ENCODE measurements around the gene KCNJ12. TPM values are rescaled to one million over a fixed set of nuclear protein-coding genes. Genes with fewer than 3 reads are reported as not detected.
"Not testable (repeated sequence)": the region's sequence is repeated elsewhere in the genome, so short reads cannot be mapped to it uniquely, and the experiment has no call there.

KCNJ12 gene
- total RNA-seq, 2 donors from 2014 or later: 0.82 to 2.2 TPM

GRCh38 chr17:21421421-21422310 is 45.5 kb downstream of the KCNJ12 start:
- H3K9me3 ChIP-seq; DNase-seq; H3K4me3 ChIP-seq; intact Hi-C loops (cut with DNase I); H3K4me1 ChIP-seq; H3K9ac ChIP-seq (ENCODE audit: low read depth in 2 of 2, low read length in 2 of 2); H3K27me3 ChIP-seq; H3K36me3 ChIP-seq; H3K27ac ChIP-seq: not testable (repeated sequence)

- intact Hi-C loops (cut with DNase I); H3K27ac ChIP-seq; H3K9me3 ChIP-seq; H3K36me3 ChIP-seq; H3K4me3 ChIP-seq; DNase-seq; H3K9ac ChIP-seq (ENCODE audit: low read depth in 2 of 2, low read length in 2 of 2); H3K27me3 ChIP-seq; H3K4me1 ChIP-seq: not testable (repeated sequence)
Measured at GRCh38 chr17:21422311-21423189, 46.4 kb downstream of the KCNJ12 start.

GRCh38 chr17:21423190-21423493 is 47.0 kb downstream of the KCNJ12 start:
- H3K9me3 ChIP-seq; H3K4me3 ChIP-seq; H3K27ac ChIP-seq; intact Hi-C loops (cut with DNase I); H3K4me1 ChIP-seq; H3K9ac ChIP-seq (ENCODE audit: low read depth in 2 of 2, low read length in 2 of 2); H3K36me3 ChIP-seq; DNase-seq; H3K27me3 ChIP-seq: not testable (repeated sequence)

GRCh38 chr17:21424697-21425096 is 48.5 kb downstream of the KCNJ12 start:
- H3K36me3 ChIP-seq; H3K4me1 ChIP-seq; H3K27me3 ChIP-seq; intact Hi-C loops (cut with DNase I); H3K9ac ChIP-seq (ENCODE audit: low read depth in 2 of 2, low read length in 2 of 2); DNase-seq; H3K9me3 ChIP-seq; H3K27ac ChIP-seq; H3K4me3 ChIP-seq: not testable (repeated sequence)

- Histone ChIP-seq H3K27me3 (no peaks in the 10 kb centered on the region), H3K4me1 (no peaks in the 10 kb centered on the region), H3K9ac (ENCODE audit: low read depth in 2 of 2, low read length in 2 of 2) (no peak overlapping the region), H3K4me3 (no peak overlapping the region), H3K36me3 (no peaks in the 10 kb centered on the region), H3K27ac (no peak overlapping the region), H3K9me3 (no peaks in the 10 kb centered on the region)
- intact Hi-C loops (cut with DNase I): no loop called here
- no peak for DNase-seq
- TF ChIP-seq CTCF (IDR thresholded peaks at IDR 0.05): no peak
Measured at GRCh38 chr17:21425321-21425720, 49.2 kb downstream of the KCNJ12 start.

GRCh38 chr17:21425736-21426135 is 49.6 kb downstream of the KCNJ12 start:
- intact Hi-C loops (cut with DNase I): no loop called here
- Histone ChIP-seq H3K4me1 (no peaks in the 10 kb centered on the region), H3K27ac (no peak overlapping the region), H3K4me3 (no peak overlapping the region), H3K9ac (ENCODE audit: low read depth in 2 of 2, low read length in 2 of 2) (no peak overlapping the region), H3K9me3 (no peaks in the 10 kb centered on the region), H3K27me3 (no peaks in the 10 kb centered on the region), H3K36me3 (no peaks in the 10 kb centered on the region)
- no peak for DNase-seq
- no peak for TF ChIP-seq CTCF (IDR thresholded peaks at IDR 0.05)

- H3K36me3 ChIP-seq; H3K27me3 ChIP-seq; DNase-seq; H3K27ac ChIP-seq; H3K4me1 ChIP-seq; intact Hi-C loops (cut with DNase I); H3K9ac ChIP-seq (ENCODE audit: low read depth in 2 of 2, low read length in 2 of 2); H3K9me3 ChIP-seq; H3K4me3 ChIP-seq: not testable (repeated sequence)
Measured at GRCh38 chr17:21426246-21426645, 50.1 kb downstream of the KCNJ12 start.

- intact Hi-C loops (cut with DNase I); H3K27ac ChIP-seq; H3K9me3 ChIP-seq; H3K4me3 ChIP-seq; H3K4me1 ChIP-seq; H3K9ac ChIP-seq (ENCODE audit: low read depth in 2 of 2, low read length in 2 of 2); H3K27me3 ChIP-seq; H3K36me3 ChIP-seq; DNase-seq: not testable (repeated sequence)
Measured at GRCh38 chr17:21426876-21427275, 50.7 kb downstream of the KCNJ12 start.

- H3K36me3 ChIP-seq; intact Hi-C loops (cut with DNase I); H3K27me3 ChIP-seq; H3K9ac ChIP-seq (ENCODE audit: low read depth in 2 of 2, low read length in 2 of 2); H3K27ac ChIP-seq; H3K4me3 ChIP-seq; DNase-seq; H3K4me1 ChIP-seq; H3K9me3 ChIP-seq: not testable (repeated sequence)
Measured at GRCh38 chr17:21427727-21428126, 51.6 kb downstream of the KCNJ12 start.

GRCh38 chr17:21428752-21429424 is 52.7 kb downstream of the KCNJ12 start:
- H3K27ac ChIP-seq; DNase-seq; H3K4me1 ChIP-seq; intact Hi-C loops (cut with DNase I); H3K9me3 ChIP-seq; H3K9ac ChIP-seq (ENCODE audit: low read depth in 2 of 2, low read length in 2 of 2); H3K36me3 ChIP-seq; H3K4me3 ChIP-seq; H3K27me3 ChIP-seq: not testable (repeated sequence)

Measured in colonic mucosa (tissue), 4 donors.